ENCODE results near the gene MDH1B.
"Not testable (repeated sequence)": the region's sequence is repeated elsewhere in the genome, so short reads cannot be mapped to it uniquely, and the experiment has no call there.

Gene MDH1B

DNA sequence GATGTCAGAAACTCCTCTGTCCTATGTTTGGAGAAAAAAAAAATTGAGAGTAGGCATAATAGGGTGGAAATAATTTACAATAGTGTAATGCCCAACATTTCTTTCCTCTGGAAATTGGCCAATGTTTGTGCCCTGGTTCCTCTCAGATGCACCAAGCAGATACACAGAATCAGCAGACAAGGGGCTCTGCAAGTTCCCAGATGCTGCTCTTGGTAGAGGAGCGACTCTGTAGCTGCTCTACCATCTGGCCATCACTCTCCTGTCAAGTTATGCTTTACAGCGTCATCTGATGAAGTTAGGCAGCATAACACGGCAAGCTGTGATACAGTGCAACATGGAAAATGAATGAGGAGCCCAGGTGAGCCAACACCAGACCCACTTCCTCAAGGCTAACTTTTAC lies 48.5 kb downstream of the MDH1B start:
- no peak for DNase-seq (ENCODE audit: low read depth)
- no peak overlapping the region for H3K4me3 ChIP-seq (ENCODE audit: low read depth, low read length)
- TF ChIP-seq, protein P1, sequence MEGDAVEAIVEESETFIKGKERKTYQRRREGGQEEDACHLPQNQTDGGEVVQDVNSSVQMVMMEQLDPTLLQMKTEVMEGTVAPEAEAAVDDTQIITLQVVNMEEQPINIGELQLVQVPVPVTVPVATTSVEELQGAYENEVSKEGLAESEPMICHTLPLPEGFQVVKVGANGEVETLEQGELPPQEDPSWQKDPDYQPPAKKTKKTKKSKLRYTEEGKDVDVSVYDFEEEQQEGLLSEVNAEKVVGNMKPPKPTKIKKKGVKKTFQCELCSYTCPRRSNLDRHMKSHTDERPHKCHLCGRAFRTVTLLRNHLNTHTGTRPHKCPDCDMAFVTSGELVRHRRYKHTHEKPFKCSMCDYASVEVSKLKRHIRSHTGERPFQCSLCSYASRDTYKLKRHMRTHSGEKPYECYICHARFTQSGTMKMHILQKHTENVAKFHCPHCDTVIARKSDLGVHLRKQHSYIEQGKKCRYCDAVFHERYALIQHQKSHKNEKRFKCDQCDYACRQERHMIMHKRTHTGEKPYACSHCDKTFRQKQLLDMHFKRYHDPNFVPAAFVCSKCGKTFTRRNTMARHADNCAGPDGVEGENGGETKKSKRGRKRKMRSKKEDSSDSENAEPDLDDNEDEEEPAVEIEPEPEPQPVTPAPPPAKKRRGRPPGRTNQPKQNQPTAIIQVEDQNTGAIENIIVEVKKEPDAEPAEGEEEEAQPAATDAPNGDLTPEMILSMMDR (IDR thresholded peaks at IDR 0.05; ENCODE audit: control insufficient read depth, extremely low read depth, insufficient read depth): no peak

DNA sequence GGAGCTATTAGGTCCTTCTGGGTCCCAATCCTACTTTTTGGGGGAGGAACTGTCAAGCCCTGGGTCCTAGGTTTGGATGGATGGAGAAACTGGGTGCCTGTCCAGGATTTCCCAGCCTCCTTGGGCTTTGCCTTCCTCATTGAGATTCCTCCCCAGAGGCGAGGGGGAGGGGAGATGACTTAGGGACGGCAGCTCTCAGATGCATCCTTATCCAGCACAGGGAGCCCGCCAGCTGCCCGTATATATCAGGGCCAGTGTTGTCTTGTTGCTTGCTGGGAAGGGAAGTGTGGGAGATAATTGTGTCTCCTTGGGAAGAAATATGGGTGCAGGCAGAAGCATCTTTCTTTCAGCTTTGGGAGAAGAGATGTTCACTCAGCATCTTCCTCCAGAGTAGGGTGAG lies 49.9 kb downstream of the MDH1B start:
- H3K4me3 ChIP-seq (ENCODE audit: low read depth, low read length); DNase-seq (ENCODE audit: low read depth): not testable (repeated sequence)

DNA sequence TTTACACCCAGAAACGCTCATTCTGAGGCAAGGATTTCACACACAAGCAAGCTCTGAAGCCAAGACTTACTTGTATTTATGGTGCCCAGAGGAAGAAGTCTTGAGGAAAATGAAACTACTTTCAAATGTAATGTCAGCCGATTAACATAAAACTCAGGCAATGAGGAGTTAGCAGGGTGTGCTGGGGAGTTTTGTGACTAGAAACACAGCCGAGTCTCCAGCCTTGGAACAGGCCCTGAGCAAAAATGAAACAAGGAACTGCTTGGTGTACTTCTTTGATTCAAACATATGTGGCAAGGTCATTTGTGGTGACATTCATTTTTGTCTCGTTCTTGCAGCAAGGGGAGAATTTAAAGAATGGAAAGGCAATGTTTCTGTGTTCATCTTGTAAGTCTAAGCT lies 51.4 kb downstream of the MDH1B start:
- TF ChIP-seq, protein P1 (IDR thresholded peaks at IDR 0.05; ENCODE audit: control insufficient read depth, extremely low read depth, insufficient read depth): no peak
- no peak for DNase-seq (ENCODE audit: low read depth)
- H3K4me3 ChIP-seq (ENCODE audit: low read depth, low read length): no peak overlapping the region

DNA sequence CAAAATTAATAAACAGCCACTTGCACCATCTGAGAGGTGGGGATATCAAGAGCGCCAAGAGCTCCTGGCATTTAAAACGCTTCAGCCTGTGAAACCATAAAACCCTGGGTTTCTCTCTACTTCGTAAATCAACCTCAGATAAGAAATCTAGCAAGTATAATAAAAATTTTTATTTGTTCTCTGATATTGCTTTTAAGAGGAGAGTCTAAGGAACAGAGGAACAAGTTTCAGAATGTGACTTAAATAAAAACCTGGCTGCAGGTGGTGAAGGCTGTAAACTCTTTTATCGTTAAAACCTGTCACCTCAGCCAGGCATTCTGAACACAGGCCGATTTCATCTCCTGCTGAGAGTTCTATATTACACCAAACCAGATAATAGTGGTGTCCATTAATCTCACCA lies 56.8 kb downstream of the MDH1B start:
- no peak overlapping the region for H3K4me3 ChIP-seq (ENCODE audit: low read depth, low read length)
- TF ChIP-seq, protein P1 (IDR thresholded peaks at IDR 0.05; ENCODE audit: control insufficient read depth, extremely low read depth, insufficient read depth): no peak
- peak; percentile 90 for DNase-seq (ENCODE audit: low read depth)

DNA sequence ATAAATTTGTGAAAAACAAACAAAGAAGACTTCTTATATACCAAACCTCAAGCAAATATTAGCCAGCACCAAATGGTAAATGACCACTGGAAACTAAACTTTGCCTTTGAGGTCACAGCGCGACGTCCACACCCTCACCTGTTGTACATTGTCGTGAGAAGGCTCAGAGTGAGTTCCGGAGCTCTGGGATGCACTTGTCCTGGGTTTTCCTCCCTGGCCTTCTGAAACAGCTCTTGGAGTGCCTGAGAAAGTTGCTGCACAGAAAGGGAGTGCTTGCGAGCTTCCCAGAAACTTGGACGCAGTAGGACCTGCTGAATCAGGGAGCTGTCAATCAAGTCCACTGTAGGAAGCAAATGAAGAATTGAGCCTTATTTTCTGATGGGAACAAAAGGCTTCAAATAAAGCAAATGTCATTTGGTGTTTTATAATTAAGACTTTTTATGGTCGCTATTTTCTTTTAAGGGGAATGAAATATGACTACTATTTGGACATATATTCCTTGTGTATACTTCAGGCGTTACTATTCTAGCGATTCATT lies 57.9 kb downstream of the MDH1B start:
- DNase-seq (ENCODE audit: low read depth): no peak
- no peak overlapping the region for H3K4me3 ChIP-seq (ENCODE audit: low read depth, low read length)
- TF ChIP-seq, protein P1 (IDR thresholded peaks at IDR 0.05; ENCODE audit: control insufficient read depth, extremely low read depth, insufficient read depth): no peak

DNA sequence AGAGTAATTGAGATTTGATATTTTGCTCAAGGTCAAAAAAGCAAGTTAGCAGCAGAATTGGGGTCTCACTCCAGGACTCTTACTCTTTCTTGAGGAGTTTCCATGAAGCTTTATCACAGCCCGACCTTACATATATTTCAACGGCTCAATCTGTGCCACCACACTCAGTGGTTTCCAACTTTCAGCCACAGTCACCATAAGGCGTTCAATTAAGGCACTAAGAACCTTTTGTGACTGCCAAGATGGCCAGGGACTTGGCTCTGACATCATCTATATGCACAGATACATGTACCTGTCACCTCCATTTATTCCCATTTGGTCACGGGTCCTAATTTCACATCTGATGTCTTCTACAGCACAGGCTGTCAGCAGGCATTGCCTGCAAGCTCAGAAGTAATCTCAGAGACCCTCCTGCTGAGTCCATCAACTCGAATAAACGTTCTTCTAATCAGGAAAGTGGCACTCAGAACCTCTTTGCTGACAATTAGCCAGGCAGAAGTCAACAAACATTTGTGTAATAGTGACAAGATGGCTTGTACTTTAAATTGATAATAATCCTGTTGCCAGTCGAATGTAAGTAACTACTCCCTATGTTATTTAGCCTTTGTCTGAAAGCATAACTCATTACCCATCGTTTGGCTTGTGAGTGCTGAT lies 63.0 kb downstream of the MDH1B start:
- no peak for DNase-seq (ENCODE audit: low read depth)
- no peak overlapping the region for H3K4me3 ChIP-seq (ENCODE audit: low read depth, low read length)
- TF ChIP-seq, protein P1 (IDR thresholded peaks at IDR 0.05; ENCODE audit: control insufficient read depth, extremely low read depth, insufficient read depth): no peak

DNA sequence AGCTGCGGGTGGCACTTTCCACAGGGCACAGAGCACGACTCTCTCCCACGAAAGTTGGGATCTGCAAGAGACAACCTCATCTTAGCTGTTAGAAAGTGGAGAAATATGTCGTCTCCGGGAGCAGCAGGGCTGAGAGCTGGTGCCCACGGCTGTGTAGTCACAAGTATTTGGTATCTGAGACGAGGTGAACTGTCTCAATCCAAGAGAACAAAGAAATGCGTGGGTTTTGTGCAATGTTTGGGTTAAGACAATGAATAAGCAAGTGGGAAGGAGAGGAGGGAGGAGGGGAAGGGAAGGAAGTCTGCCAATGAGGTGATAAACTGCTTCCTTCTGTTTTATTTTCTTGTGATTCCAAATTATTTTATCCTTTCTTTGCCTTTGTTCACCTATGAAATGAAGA lies 65.0 kb downstream of the MDH1B start:
- H3K4me3 ChIP-seq (ENCODE audit: low read depth, low read length): no peak overlapping the region
- TF ChIP-seq, protein P1 (IDR thresholded peaks at IDR 0.05; ENCODE audit: control insufficient read depth, extremely low read depth, insufficient read depth): no peak
- no peak for DNase-seq (ENCODE audit: low read depth)

Measured in LNCaP clone FGC (cell line).